ENCODE measurements around the gene ROBO4. TPM values are rescaled to one million over a fixed set of nuclear protein-coding genes. Genes with fewer than 3 reads are reported as not detected.

ROBO4 gene
- polyA plus RNA-seq, 4 donors: 0.45 to 8.9 (median 2.6) TPM

DNA sequence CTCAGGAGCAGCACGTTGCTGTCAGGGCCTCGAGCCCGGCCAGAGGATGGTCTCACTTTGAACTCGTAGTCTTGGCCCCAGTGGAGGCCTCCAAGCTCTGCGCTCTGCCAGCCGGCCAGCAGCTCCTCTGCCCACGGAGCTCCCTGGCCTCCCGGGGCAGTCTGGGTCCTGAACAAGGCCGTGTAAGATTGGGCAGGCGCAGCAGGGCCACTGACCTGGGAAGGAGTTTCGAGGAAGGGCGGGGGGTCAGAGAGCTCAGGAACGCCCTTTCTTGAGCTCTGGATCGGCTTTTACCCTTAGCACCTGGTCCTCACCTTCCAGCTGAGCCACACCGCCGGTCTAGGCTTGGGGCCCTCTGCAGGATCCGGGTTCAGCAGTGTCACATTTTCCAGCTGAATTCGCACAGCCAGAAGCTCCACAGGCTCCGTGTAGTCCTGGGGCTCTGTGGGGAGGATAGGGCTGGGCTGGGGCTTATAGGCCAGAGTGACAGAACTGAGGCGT lies 2.1 kb downstream of the ROBO4 start:
- Histone ChIP-seq H3K27me3 (ENCODE audit: control insufficient read depth in 3 of 3, insufficient read depth in 3 of 3, low read length in 3 of 3) (peaks cover 0 to 17% (median 0%) of the 10 kb centered on the region in 3 donors), H3K9me3 (ENCODE audit: control insufficient read depth in 2 of 2, insufficient read depth in 1 of 2, low read depth in 1 of 2, low read length in 1 of 2) (no peaks in the 10 kb centered on the region), H3K4me3 (ENCODE audit: low read depth in 1 of 3, low read length in 3 of 3) (no peak overlapping the region), H3K4me1 (ENCODE audit: control insufficient read depth in 3 of 3, insufficient read depth in 2 of 3, low read depth in 1 of 3, low read length in 2 of 3) (no peaks in the 10 kb centered on the region), H3K27ac (ENCODE audit: low read depth in 1 of 3, low read length in 2 of 3) (no peak overlapping the region), H3K36me3 (ENCODE audit: control insufficient read depth in 3 of 3, insufficient read depth in 2 of 3, low read depth in 1 of 3, low read length in 3 of 3) (no peaks in the 10 kb centered on the region)
- WGBS, 3 donors: 84 to 90% (median 86%) methylated on average over 20 of the region's 20 CpGs
- FAIRE-seq (no peak), DNase-seq (no peak)

DNA sequence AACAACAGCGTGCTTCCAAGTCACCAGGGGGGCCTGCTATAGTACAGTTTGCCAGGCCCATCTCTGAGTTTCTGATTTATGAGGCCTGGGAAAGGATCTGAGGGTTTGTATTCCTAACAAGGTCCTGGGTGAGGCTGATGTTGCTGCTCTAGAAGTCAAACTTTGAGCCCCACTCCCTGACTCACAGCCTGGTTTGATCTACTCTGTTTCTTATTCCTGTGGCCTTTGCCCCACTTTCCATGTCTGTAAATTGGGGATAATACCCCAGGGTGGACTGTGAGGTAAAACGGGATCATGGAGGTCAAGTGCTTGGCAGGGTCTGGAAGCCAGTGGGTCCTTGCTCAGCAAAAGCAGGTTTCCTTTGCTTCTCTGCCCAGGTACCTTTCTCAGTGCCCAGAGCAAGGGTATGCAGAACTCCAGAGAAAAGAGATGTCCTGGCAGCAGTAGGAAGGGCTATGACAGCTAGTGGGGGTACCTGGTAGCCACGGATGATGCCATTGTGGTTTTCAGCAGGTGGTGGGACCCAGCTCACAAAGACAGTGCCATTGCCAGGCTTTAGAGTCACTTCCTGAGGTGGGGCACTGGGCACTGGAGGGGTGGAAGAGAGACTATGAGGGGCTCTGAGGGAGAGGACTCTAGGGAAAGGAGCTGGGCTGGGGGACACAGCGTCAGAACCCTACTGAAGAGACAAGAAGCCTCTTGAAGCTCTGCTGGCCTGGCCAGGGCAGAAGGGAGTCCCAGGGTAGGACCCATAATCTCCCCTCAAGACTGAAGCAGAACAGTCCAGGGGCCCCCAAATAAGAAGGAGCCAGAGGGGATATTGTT lies 2.8 kb downstream of the ROBO4 start:
- no peak overlapping the region for H3K27ac ChIP-seq (ENCODE audit: low read depth in 1 of 3, low read length in 2 of 3)
- DNase-seq (no peak), FAIRE-seq (no peak)
- peaks cover 0 to 15% (median 0%) of the 10 kb centered on the region in 3 donors for H3K27me3 ChIP-seq (ENCODE audit: control insufficient read depth in 3 of 3, insufficient read depth in 3 of 3, low read length in 3 of 3)
- 58 to 63% (median 61%) methylated on average over 4 of the region's 4 CpGs for WGBS, 3 donors
- H3K4me3 ChIP-seq (ENCODE audit: low read depth in 1 of 3, low read length in 3 of 3): no peak overlapping the region
- no peaks in the 10 kb centered on the region for H3K9me3 ChIP-seq (ENCODE audit: control insufficient read depth in 2 of 2, insufficient read depth in 1 of 2, low read depth in 1 of 2, low read length in 1 of 2)
- H3K36me3 ChIP-seq (ENCODE audit: control insufficient read depth in 3 of 3, insufficient read depth in 2 of 3, low read depth in 1 of 3, low read length in 3 of 3): no peaks in the 10 kb centered on the region
- H3K4me1 ChIP-seq (ENCODE audit: control insufficient read depth in 3 of 3, insufficient read depth in 2 of 3, low read depth in 1 of 3, low read length in 2 of 3): no peaks in the 10 kb centered on the region

DNA sequence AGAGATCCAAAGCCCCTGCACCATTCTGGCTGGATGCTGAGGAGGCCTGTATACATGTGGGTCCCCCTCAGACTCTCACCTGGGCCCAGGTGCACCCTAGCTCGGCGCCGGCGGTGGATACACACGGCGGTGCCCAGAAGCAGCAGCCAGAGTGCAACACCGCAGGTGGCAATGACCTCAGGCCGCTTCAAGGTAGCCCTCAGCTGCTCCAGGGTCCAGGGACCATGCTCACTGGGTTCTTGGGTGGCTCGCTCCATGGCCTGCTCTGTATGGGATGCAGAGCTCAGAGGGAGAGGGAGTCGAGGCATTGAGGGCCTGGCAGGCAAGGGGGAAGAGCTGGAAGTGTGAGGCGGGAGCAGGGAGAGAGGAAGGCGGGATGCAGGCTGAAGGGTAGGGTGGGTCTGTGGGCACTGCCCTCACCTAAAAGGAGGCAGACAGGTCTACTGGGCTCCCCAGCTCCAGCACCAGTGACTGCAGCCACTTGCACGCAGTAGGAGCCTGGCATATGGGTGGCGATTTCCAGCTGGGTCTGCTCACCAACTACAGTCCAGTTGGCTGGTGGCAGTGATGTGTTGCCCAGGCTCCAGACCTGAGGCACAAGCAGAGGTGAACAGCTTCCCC lies 3.8 kb downstream of the ROBO4 start:
- FAIRE-seq (no peak), DNase-seq (no peak)
- peaks cover 0 to 15% (median 0%) of the 10 kb centered on the region in 3 donors for H3K27me3 ChIP-seq (ENCODE audit: control insufficient read depth in 3 of 3, insufficient read depth in 3 of 3, low read length in 3 of 3)
- H3K4me3 ChIP-seq (ENCODE audit: low read depth in 1 of 3, low read length in 3 of 3): no peak overlapping the region
- no peaks in the 10 kb centered on the region for H3K36me3 ChIP-seq (ENCODE audit: control insufficient read depth in 3 of 3, insufficient read depth in 2 of 3, low read depth in 1 of 3, low read length in 3 of 3)
- no peak overlapping the region for H3K27ac ChIP-seq (ENCODE audit: low read depth in 1 of 3, low read length in 2 of 3)
- no peaks in the 10 kb centered on the region for H3K9me3 ChIP-seq (ENCODE audit: control insufficient read depth in 2 of 2, insufficient read depth in 1 of 2, low read depth in 1 of 2, low read length in 1 of 2)
- WGBS, 3 donors: 75 to 94% (median 89%) methylated on average over 14 of the region's 14 CpGs
- H3K4me1 ChIP-seq (ENCODE audit: control insufficient read depth in 3 of 3, insufficient read depth in 2 of 3, low read depth in 1 of 3, low read length in 2 of 3): no peaks in the 10 kb centered on the region

DNA sequence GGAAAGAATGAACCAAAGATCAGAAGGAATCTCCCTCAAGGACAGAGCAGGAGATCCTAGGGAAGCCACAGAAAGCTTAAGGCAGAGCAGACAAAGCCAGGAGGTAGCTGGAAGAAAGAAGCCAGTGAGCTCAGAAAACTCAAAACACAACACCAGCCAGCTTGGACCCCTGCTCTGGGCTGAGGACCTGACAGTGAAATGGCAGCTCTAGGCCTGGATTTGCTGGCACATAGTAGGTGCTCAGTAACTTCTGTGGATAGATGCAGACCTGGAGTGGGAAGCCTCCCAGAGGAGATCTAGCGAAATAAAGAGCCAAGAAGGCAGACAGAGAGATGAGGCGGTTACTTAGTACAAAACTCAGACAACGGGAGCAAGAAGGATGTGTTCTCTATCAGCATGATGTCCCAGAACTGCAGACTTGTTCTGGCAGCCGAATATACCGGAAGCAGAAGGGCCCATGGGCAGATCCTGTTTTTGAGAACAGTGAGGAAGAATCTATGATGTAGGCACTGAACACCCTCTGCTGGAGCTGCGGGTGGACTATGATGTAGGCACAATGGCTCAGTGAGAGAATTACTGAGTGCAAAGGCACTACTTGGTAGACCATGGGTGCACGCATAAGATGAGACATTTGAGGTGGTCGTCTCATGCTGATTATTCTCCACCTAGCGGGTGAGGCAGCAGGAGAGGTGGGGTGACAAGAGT lies 4.8 kb downstream of the ROBO4 start:
- FAIRE-seq (no peak), DNase-seq (no peak)
- peaks cover 0 to 15% (median 0%) of the 10 kb centered on the region in 3 donors for H3K27me3 ChIP-seq (ENCODE audit: control insufficient read depth in 3 of 3, insufficient read depth in 3 of 3, low read length in 3 of 3)
- no peaks in the 10 kb centered on the region for H3K4me1 ChIP-seq (ENCODE audit: control insufficient read depth in 3 of 3, insufficient read depth in 2 of 3, low read depth in 1 of 3, low read length in 2 of 3)
- WGBS, 3 donors: 76 to 85% (median 83%) methylated on average over 9 of the region's 9 CpGs
- H3K9me3 ChIP-seq (ENCODE audit: control insufficient read depth in 2 of 2, insufficient read depth in 1 of 2, low read depth in 1 of 2, low read length in 1 of 2): no peaks in the 10 kb centered on the region
- H3K36me3 ChIP-seq (ENCODE audit: control insufficient read depth in 3 of 3, insufficient read depth in 2 of 3, low read depth in 1 of 3, low read length in 3 of 3): no peaks in the 10 kb centered on the region
- no peak overlapping the region for H3K4me3 ChIP-seq (ENCODE audit: low read depth in 1 of 3, low read length in 3 of 3)
- no peak overlapping the region for H3K27ac ChIP-seq (ENCODE audit: low read depth in 1 of 3, low read length in 2 of 3)

DNA sequence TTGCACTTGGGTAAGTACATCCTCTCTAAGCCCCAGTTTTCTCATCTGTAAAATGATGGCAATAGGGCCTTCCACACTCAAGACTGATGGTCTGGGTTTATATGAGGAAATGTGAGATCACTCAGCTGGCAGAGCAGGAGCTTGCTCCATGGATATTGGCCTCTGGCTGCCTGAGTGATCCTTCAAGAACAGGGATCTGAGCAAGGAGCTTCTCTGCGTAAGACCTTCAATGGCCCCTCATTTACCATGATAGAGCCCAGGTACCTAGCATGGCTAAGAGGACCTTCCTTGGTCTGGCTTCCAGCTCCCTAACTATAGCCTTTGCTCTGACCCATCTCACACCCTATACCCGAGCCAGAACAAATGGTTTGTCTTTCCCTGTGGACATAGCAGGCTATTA lies 5.5 kb downstream of the ROBO4 start:
- no peaks in the 10 kb centered on the region for H3K9me3 ChIP-seq (ENCODE audit: control insufficient read depth in 2 of 2, insufficient read depth in 1 of 2, low read depth in 1 of 2, low read length in 1 of 2)
- DNase-seq: no peak
- no peaks in the 10 kb centered on the region for H3K36me3 ChIP-seq (ENCODE audit: control insufficient read depth in 3 of 3, insufficient read depth in 2 of 3, low read depth in 1 of 3, low read length in 3 of 3)
- 68 to 79% (median 77%) methylated on average over 2 of the region's 2 CpGs for WGBS, 3 donors
- peaks cover 0 to 15% (median 0%) of the 10 kb centered on the region in 3 donors for H3K27me3 ChIP-seq (ENCODE audit: control insufficient read depth in 3 of 3, insufficient read depth in 3 of 3, low read length in 3 of 3)
- no peak for FAIRE-seq
- H3K4me3 ChIP-seq (ENCODE audit: low read depth in 1 of 3, low read length in 3 of 3): no peak overlapping the region
- no peaks in the 10 kb centered on the region for H3K4me1 ChIP-seq (ENCODE audit: control insufficient read depth in 3 of 3, insufficient read depth in 2 of 3, low read depth in 1 of 3, low read length in 2 of 3)
- H3K27ac ChIP-seq (ENCODE audit: low read depth in 1 of 3, low read length in 2 of 3): no peak overlapping the region

DNA sequence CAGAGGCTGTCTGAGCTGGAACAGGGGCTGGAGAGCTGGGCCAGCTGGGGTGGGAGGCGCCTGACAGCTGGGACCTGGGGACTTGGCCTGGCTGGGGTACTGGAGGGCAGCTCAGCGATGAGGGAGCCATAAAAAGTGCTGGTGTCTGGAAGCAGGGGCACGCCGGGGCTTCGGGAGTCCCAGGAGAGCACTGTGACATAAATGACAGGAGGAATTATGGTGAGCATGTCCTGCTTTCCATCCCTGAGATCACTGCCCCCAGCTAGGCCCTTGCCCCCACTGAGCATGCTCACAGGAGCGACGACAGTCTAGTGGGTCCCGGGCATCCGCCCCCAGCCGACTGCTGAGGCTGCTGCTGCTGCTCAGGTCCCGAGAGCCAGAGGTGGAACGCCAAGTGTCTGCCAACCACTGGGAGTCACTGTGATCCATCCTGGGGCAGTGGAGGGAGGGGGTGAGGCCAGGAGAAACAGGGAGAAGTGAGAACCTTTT lies 6.2 kb downstream of the ROBO4 start:
- FAIRE-seq: no peak

DNA sequence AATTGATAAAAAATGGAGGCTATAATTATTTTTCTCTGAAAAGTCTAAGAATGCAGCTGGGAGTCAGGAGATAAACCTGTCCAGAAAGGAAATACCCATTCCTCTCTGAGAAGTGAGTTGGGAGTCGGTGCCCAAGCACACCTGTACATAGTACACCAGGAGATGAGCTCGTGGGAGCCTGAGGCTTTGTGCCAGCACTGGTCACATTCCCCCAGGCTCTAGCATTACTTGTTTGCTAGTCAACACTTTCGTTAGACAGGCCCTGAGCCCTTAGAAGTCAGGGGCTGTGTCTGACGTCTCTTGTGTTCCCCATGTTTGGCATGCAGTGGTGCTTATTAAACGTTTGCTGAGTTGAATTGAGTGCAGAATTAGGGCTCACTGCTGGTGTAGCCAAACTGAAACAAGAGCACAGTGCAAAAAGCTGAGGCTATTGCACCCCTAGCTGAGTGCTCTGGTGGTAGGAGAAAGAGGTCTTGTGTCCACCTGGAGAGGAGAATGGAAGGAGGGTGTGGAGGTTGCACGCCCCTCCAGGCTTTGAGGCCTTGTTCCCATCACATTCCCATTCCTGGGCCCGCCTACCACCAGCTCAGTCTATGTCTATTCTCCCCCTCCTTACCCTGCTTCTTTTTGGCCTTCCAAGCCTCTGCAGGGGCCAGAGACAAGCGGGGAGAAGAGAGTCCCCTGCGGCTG lies 6.8 kb downstream of the ROBO4 start:
- Histone ChIP-seq H3K27ac (ENCODE audit: low read depth in 1 of 3, low read length in 2 of 3) (no peak overlapping the region), H3K4me3 (ENCODE audit: low read depth in 1 of 3, low read length in 3 of 3) (no peak overlapping the region), H3K9me3 (ENCODE audit: control insufficient read depth in 2 of 2, insufficient read depth in 1 of 2, low read depth in 1 of 2, low read length in 1 of 2) (no peaks in the 10 kb centered on the region), H3K27me3 (ENCODE audit: control insufficient read depth in 3 of 3, insufficient read depth in 3 of 3, low read length in 3 of 3) (peaks cover 0 to 15% (median 1%) of the 10 kb centered on the region in 3 donors), H3K4me1 (ENCODE audit: control insufficient read depth in 3 of 3, insufficient read depth in 2 of 3, low read depth in 1 of 3, low read length in 2 of 3) (no peaks in the 10 kb centered on the region), H3K36me3 (ENCODE audit: control insufficient read depth in 3 of 3, insufficient read depth in 2 of 3, low read depth in 1 of 3, low read length in 3 of 3) (no peaks in the 10 kb centered on the region)
- DNase-seq (no peak), FAIRE-seq (no peak)
- WGBS, 3 donors: 64 to 73% (median 66%) methylated on average over 9 of the region's 9 CpGs

More for the DNA sequence above, 6.2 kb downstream of the ROBO4 start:
- 57 to 85% (median 84%) methylated on average over 12 of the region's 12 CpGs for WGBS, 3 donors
- Histone ChIP-seq H3K27me3 (ENCODE audit: control insufficient read depth in 3 of 3, insufficient read depth in 3 of 3, low read length in 3 of 3) (peaks cover 0 to 15% (median 1%) of the 10 kb centered on the region in 3 donors), H3K27ac (ENCODE audit: low read depth in 1 of 3, low read length in 2 of 3) (no peak overlapping the region), H3K9me3 (ENCODE audit: control insufficient read depth in 2 of 2, insufficient read depth in 1 of 2, low read depth in 1 of 2, low read length in 1 of 2) (no peaks in the 10 kb centered on the region), H3K36me3 (ENCODE audit: control insufficient read depth in 3 of 3, insufficient read depth in 2 of 3, low read depth in 1 of 3, low read length in 3 of 3) (no peaks in the 10 kb centered on the region), H3K4me3 (ENCODE audit: low read depth in 1 of 3, low read length in 3 of 3) (no peak overlapping the region), H3K4me1 (ENCODE audit: control insufficient read depth in 3 of 3, insufficient read depth in 2 of 3, low read depth in 1 of 3, low read length in 2 of 3) (no peaks in the 10 kb centered on the region)
- no peak for DNase-seq

DNA sequence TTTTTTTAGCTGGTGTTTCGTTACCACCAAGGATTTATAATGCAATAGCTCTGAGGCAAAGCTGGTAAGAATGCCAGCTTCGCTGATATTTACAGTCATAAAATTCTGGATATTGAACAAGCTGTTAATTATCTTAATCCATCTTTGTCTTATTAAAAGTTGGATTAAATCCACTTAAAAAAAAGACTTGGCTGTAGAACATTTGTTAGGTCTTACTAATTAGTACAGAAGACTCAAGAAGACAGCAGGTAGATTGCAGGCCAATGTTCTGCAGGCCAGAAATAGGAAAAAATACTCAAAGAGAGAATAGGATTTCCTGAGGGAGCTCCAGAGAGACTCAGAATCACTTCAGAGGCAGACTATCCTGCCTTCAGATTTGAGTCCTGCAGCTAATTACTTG lies 7.5 kb downstream of the ROBO4 start:
- Histone ChIP-seq H3K27ac (ENCODE audit: low read depth in 1 of 3, low read length in 2 of 3) (no peak overlapping the region), H3K36me3 (ENCODE audit: control insufficient read depth in 3 of 3, insufficient read depth in 2 of 3, low read depth in 1 of 3, low read length in 3 of 3) (no peaks in the 10 kb centered on the region), H3K4me1 (ENCODE audit: control insufficient read depth in 3 of 3, insufficient read depth in 2 of 3, low read depth in 1 of 3, low read length in 2 of 3) (no peaks in the 10 kb centered on the region), H3K27me3 (ENCODE audit: control insufficient read depth in 3 of 3, insufficient read depth in 3 of 3, low read length in 3 of 3) (peaks cover 0 to 15% (median 1%) of the 10 kb centered on the region in 3 donors), H3K4me3 (ENCODE audit: low read depth in 1 of 3, low read length in 3 of 3) (no peak overlapping the region), H3K9me3 (ENCODE audit: control insufficient read depth in 2 of 2, insufficient read depth in 1 of 2, low read depth in 1 of 2, low read length in 1 of 2) (no peaks in the 10 kb centered on the region)
- WGBS, 3 donors: 79 to 86% (median 80%) methylated on average over 2 of the region's 2 CpGs
- no peak for DNase-seq
- FAIRE-seq: no peak

Data from small intestine (tissue), 7 donors.